H1 (cell line): ENCODE measurements around the gene MSH2. TPM values are rescaled to one million over a fixed set of nuclear protein-coding genes. Genes with fewer than 3 reads are reported as not detected.

ENCODE experiments used
- CTCF ChIA-PET: fragments of 300-600 bp; sonication (Branson Sonifier 250); formaldehyde crosslinking; loops from one replicate; lab custom pipeline; 2021; ENCODE audit not compliant: partially characterized antibody; lab: Charles Lee
- POLR2A ChIA-PET: fragments of 300-600 bp; sonication (Branson Sonifier 250); formaldehyde crosslinking; loops from one replicate; lab custom pipeline; 2021; ENCODE audit warnings: inconsistent platforms; ENCODE audit not compliant: partially characterized antibody; lab: Charles Lee
- DNase-seq, 2 experiments: peaks; one replicate each; pipeline versions ENCODE4 v3.0.0 to v3.0.0-alpha.2; 2010 to 2022; ENCODE audit warnings: low spot score in 2 of 2, low read depth in 1 of 2, mixed read lengths in 1 of 2
- FAIRE-seq: peaks from 2 replicates; lab custom pipeline; 2011; peaks lifted over from hg19 to GRCh38; lab: Jason Lieb, UNC
- H2AFZ ChIP-seq: 2 replicates; pipeline ENCODE4 v1.8.1; 2012; ENCODE audit warnings: low read length, inconsistent platforms
- H2AK5ac ChIP-seq: 2 replicates; pipeline ENCODE4 v1.6.1; 2013; ENCODE audit warnings: low read depth, low read length
- H2BK120ac ChIP-seq: replicated peaks from 2 replicates; pipeline ENCODE3; 2013; ENCODE audit warnings: low read depth, low read length, inconsistent platforms
- H2BK12ac ChIP-seq: 2 replicates; pipeline ENCODE4 v1.6.1; 2013; ENCODE audit warnings: low read depth, low read length
- H2BK15ac ChIP-seq: 2 replicates; pipeline ENCODE4 v1.6.1; 2013; ENCODE audit warnings: low read length
- H2BK20ac ChIP-seq: 2 replicates; pipeline ENCODE4 v1.6.1; 2013; ENCODE audit warnings: low read length
- H2BK5ac ChIP-seq: 2 replicates; pipeline ENCODE4 v1.6.1; 2013; ENCODE audit warnings: low read depth, low read length
- H3K14ac ChIP-seq: 2 replicates; pipeline ENCODE4 v1.6.1; 2013; ENCODE audit warnings: inconsistent platforms; ENCODE audit not compliant: insufficient read length
- H3K18ac ChIP-seq: 2 replicates; pipeline ENCODE4 v1.6.1; 2013; ENCODE audit warnings: low read length; ENCODE audit errors: extremely low read depth
- H3K23ac ChIP-seq: 2 replicates; pipeline ENCODE4 v1.6.1; 2013; ENCODE audit warnings: inconsistent platforms; ENCODE audit not compliant: insufficient read length
- H3K23me2 ChIP-seq: 2 replicates; pipeline ENCODE4 v1.6.1; 2013; ENCODE audit warnings: low read depth, low read length
- H3K27ac ChIP-seq: 2 replicates; pipeline ENCODE4 v1.6.1; 2011; ENCODE audit warnings: low read depth, low read length, inconsistent platforms
- H3K27me3 ChIP-seq, 4 experiments: replicated peaks in 1 of 4; 1 replicate in 1 of 4; 2 replicates in 3 of 4; pipeline versions ENCODE4 v1.6.1 to v1.8.1; 2011 to 2013; ENCODE audit warnings: low read length in 3 of 4, mild to moderate bottlenecking in 3 of 4, inconsistent platforms in 2 of 4, mixed read lengths in 2 of 4, moderate library complexity in 1 of 4; ENCODE audit not compliant: control insufficient read depth in 3 of 4, insufficient read depth in 3 of 4; ENCODE audit errors: extremely low read depth in 1 of 4
- H3K36me3 ChIP-seq, 4 experiments: 2 replicates each; pipeline versions ENCODE4 v1.6.1 to v1.8.1; 2011 to 2013; ENCODE audit warnings: mild to moderate bottlenecking in 4 of 4, low read length in 3 of 4, moderate library complexity in 2 of 4, control low read depth in 1 of 4, inconsistent platforms in 1 of 4; ENCODE audit not compliant: insufficient read depth in 4 of 4, control insufficient read depth in 2 of 4
- H3K4ac ChIP-seq: replicated peaks from 2 replicates; pipeline ENCODE3; 2013; ENCODE audit warnings: low read length, low read depth, mixed read lengths, inconsistent platforms; ENCODE audit not compliant: insufficient read length
- H3K4me1 ChIP-seq, 4 experiments: replicated peaks in 1 of 4; 1 replicate in 1 of 4; 2 replicates in 3 of 4; pipeline versions ENCODE4 v1.6.1 to v1.8.1; 2011 to 2013; ENCODE audit warnings: low read length in 3 of 4, inconsistent platforms in 2 of 4, mixed read lengths in 1 of 4; ENCODE audit not compliant: insufficient read depth in 4 of 4, control insufficient read depth in 3 of 4
- H3K4me2 ChIP-seq, 2 experiments: 2 replicates each; pipeline versions ENCODE4 v1.6.1 to v1.8.1; 2011 to 2013; ENCODE audit warnings: low read depth in 2 of 2, low read length in 2 of 2, control low read depth in 1 of 2, inconsistent platforms in 1 of 2, mild to moderate bottlenecking in 1 of 2; ENCODE audit not compliant: insufficient read depth in 1 of 2
- H3K4me3 ChIP-seq, 4 experiments: fragments of 200-600, 300-600 bp in 1 of 4; sonication (generic), shearing (Covaris generic), sonication (Bioruptor Twin) in 1 of 4; 2 replicates each; pipeline versions ENCODE4 v1.5.1 to v1.8.1; 2011 to 2016; ENCODE audit warnings: low read length in 4 of 4, low read depth in 3 of 4, control low read depth in 2 of 4, inconsistent platforms in 2 of 4, mild to moderate bottlenecking in 2 of 4, mixed read lengths in 1 of 4, moderate library complexity in 1 of 4; ENCODE audit not compliant: insufficient read depth in 2 of 4; ENCODE audit errors: extremely low read depth in 1 of 4
- H3K56ac ChIP-seq: replicated peaks from 2 replicates; pipeline ENCODE3; 2013; ENCODE audit warnings: low read depth, mild to moderate bottlenecking, mixed read lengths, low read length, inconsistent platforms; ENCODE audit not compliant: insufficient read length
- H3K79me1 ChIP-seq: 2 replicates; pipeline ENCODE4 v1.6.1; 2013; ENCODE audit warnings: low read depth, low read length, control low read depth
- H3K79me2 ChIP-seq, 2 experiments: 2 replicates each; pipeline versions ENCODE4 v1.6.1 to v1.8.1; 2012 to 2013; ENCODE audit warnings: low read length in 2 of 2, mild to moderate bottlenecking in 2 of 2, inconsistent platforms in 1 of 2; ENCODE audit not compliant: insufficient read depth in 2 of 2, control insufficient read depth in 1 of 2
- H3K9ac ChIP-seq, 4 experiments: replicated peaks in 1 of 4; 1 replicate in 1 of 4; 2 replicates in 3 of 4; pipeline versions ENCODE4 v1.6.1 to v1.8.1; 2011 to 2013; ENCODE audit warnings: low read depth in 3 of 4, low read length in 3 of 4, control low read depth in 2 of 4, mild to moderate bottlenecking in 2 of 4, moderate library complexity in 2 of 4, inconsistent platforms in 1 of 4; ENCODE audit errors: extremely low read depth in 1 of 4
- H3K9me3 ChIP-seq, 2 experiments: 2 replicates each; pipeline versions ENCODE4 v1.6.1 to v1.8.1; 2012 to 2013; ENCODE audit warnings: mild to moderate bottlenecking in 2 of 2, moderate library complexity in 2 of 2, control low read depth in 1 of 2, inconsistent platforms in 1 of 2, low read depth in 1 of 2, low read length in 1 of 2, mixed read lengths in 1 of 2; ENCODE audit not compliant: insufficient read depth in 2 of 2
- H4K20me1 ChIP-seq, 2 experiments: replicated peaks in 1 of 2; 2 replicates each; pipeline versions ENCODE3 to v1.8.1; 2011 to 2013; ENCODE audit warnings: inconsistent platforms in 2 of 2, low read length in 2 of 2, mild to moderate bottlenecking in 1 of 2; ENCODE audit not compliant: insufficient read depth in 2 of 2, control insufficient read depth in 1 of 2
- H4K5ac ChIP-seq: 2 replicates; pipeline ENCODE4 v1.6.1; 2013; ENCODE audit warnings: low read length, low read depth, mixed read lengths, inconsistent platforms; ENCODE audit not compliant: insufficient read length
- H4K8ac ChIP-seq: 2 replicates; pipeline ENCODE4 v1.8.0; 2013; ENCODE audit warnings: mild to moderate bottlenecking, moderate library complexity, low read length, inconsistent platforms; ENCODE audit not compliant: insufficient read depth; ENCODE audit errors: extremely low read depth
- H4K91ac ChIP-seq: replicated peaks from 2 replicates; pipeline ENCODE3; 2013; ENCODE audit warnings: low read length, mixed read lengths, inconsistent platforms; ENCODE audit not compliant: insufficient read length
- CEBPB ChIP-seq: IDR thresholded peaks from 2 replicates; pipeline ENCODE4 v1.6.1; 2012; ENCODE audit warnings: low read depth, low read length
- EGR1 ChIP-seq: IDR thresholded peaks from 2 replicates; pipeline ENCODE4 v1.6.1; 2011; ENCODE audit warnings: low read depth, low read length, borderline replicate concordance
- EZH2 ChIP-seq: fragments of 200-600 bp; sonication (generic); IDR thresholded peaks from 2 replicates; pipeline ENCODE4 v1.7.1; 2012; ENCODE audit warnings: low read depth, mild to moderate bottlenecking, moderate library complexity, low read length, inconsistent platforms; ENCODE audit not compliant: severe bottlenecking
- KDM1A ChIP-seq: fragments of 200-600, 300-600 bp; sonication (generic); IDR thresholded peaks from 2 replicates; pipeline ENCODE4 v1.7.1; 2016; ENCODE audit warnings: mild to moderate bottlenecking, low read length, borderline replicate concordance
- NRF1 ChIP-seq: IDR thresholded peaks from 2 replicates; pipeline ENCODE4 v1.6.1; 2011; ENCODE audit warnings: mild to moderate bottlenecking, low read depth, low read length, improper control_type of control experiment
- PHF8 ChIP-seq: fragments of 200-600 bp; sonication (generic); conservative IDR thresholded peaks from 2 replicates; pipeline ENCODE4 v1.7.1; 2012; ENCODE audit warnings: low read depth, mild to moderate bottlenecking, inconsistent platforms, low read length, moderate library complexity
- RNF2 ChIP-seq: fragments of 200-900, 300-1000 bp; sonication (generic); IDR thresholded peaks from 2 replicates; pipeline ENCODE4 v1.7.1; 2016; ENCODE audit warnings: borderline replicate concordance, low read depth, mild to moderate bottlenecking, antibody characterized with exemption, low read length; ENCODE audit not compliant: poor library complexity, severe bottlenecking; ENCODE audit errors: missing control alignments
- SIN3A ChIP-seq, 2 experiments: IDR thresholded peaks in 1 of 2; conservative IDR thresholded peaks in 1 of 2; 2 replicates each; pipeline ENCODE4 v1.6.1; 2011 to 2012; ENCODE audit warnings: low read length in 2 of 2, improper control_type of control experiment in 1 of 2, low read depth in 1 of 2, mild to moderate bottlenecking in 1 of 2
- SRF ChIP-seq: IDR thresholded peaks from 2 replicates; pipeline ENCODE4 v1.6.1; 2011; ENCODE audit warnings: mild to moderate bottlenecking, low read depth, low read length, moderate library complexity
- SUZ12 ChIP-seq: fragments of 200-600 bp; sonication (generic); IDR thresholded peaks from 2 replicates; pipeline ENCODE4 v1.6.1; 2012; ENCODE audit warnings: mild to moderate bottlenecking, inconsistent platforms, low read length, moderate library complexity, mixed read lengths
- polyA plus RNA-seq, 7 experiments: library from polyadenylated mRNA; depleted of rRNA in 3 of 7; stranded (reverse) in 5 of 7; unstranded in 2 of 7; fragments of >200 nt in 5 of 7; fragments of 200-250 nt in 2 of 7; gene quantifications; 1 replicate in 5 of 7; 2 replicates in 1 of 7; 4 replicates in 1 of 7; pipeline versions ENCODE4 v1.2.1 to v1.2.3, GENCODE V29; 2011 to 2013; ENCODE audit warnings: missing spikeins in 2 of 7, mixed read lengths in 2 of 7
- total RNA-seq: library from RNA; stranded (reverse); fragmentation: NEBNext Ultra II Directional; extraction: Animal tissue kit (Norgen Biotek cat#: 25700); gene quantifications from 2 replicates; pipeline ENCODE4 v1.2.1, GENCODE V29; 2021

MSH2 gene
- total and polyA plus RNA-seq, 2 of the 8 experiments (the other 6 are each of a cell fraction or from before 2014, with no cell fraction given): 64.1 to 228 TPM

- FAIRE-seq: no peak
- DNase-seq: no peak
- Histone ChIP-seq H3K4ac (no peak overlapping the region), H3K9ac (no peak overlapping the region), H3K23ac (no peak overlapping the region), H3K27me3 (no peaks in the 10 kb centered on the region), H3K18ac (no peak overlapping the region), H3K79me2 (peaks cover 0 to 36% of the 10 kb centered on the region in 2 experiments; a peak in 2 of 4 replicates)
- TF ChIP-seq EGR1 (no peak), NRF1 (no peak), SUZ12 (no peak), RNF2 (no peak), SRF (no peak), EZH2 (no peak), PHF8 (no peak), CEBPB (no peak), KDM1A (no peak), SIN3A (conservative IDR thresholded peaks at IDR 0.05 in 1 of 2, IDR thresholded peaks at IDR 0.05 in 1 of 2; ENCODE audit: low read depth in 1 of 2, low read length in 2 of 2) (no peak)
- TF ChIP-seq, all 59 proteins: peak for 0
- Histone ChIP-seq H4K5ac (no peak overlapping the region), H3K14ac (no peak overlapping the region), H3K27ac (no peak overlapping the region), H3K79me1 (peaks cover 2% of the 10 kb centered on the region; the same call in 1 of the 2 replicates), H4K8ac (no peak overlapping the region), H2BK5ac (no peak overlapping the region), H2AFZ (no peak overlapping the region), H2BK12ac (no peak overlapping the region), H3K9me3 (no peaks in the 10 kb centered on the region), H3K4me2 (no peak overlapping the region), H3K23me2 (no peaks in the 10 kb centered on the region), H4K20me1 (peaks cover 0 to 5% of the 10 kb centered on the region in 2 experiments), H2AK5ac (no peak overlapping the region), H3K56ac (no peak overlapping the region), H2BK120ac (no peak overlapping the region), H2BK15ac (no peak overlapping the region), H3K4me3 (no peak overlapping the region), H4K91ac (no peak overlapping the region), H2BK20ac (no peak overlapping the region), H3K36me3 (peaks cover 8 to 42% (median 26%) of the 10 kb centered on the region in 4 experiments), H3K4me1 (no peaks in the 10 kb centered on the region)
- ChIA-PET CTCF (no interaction called here), POLR2A (no interaction called here)
Measured at GRCh38 chr2:47459021-47459420, 56.1 kb downstream of the MSH2 start.
